GM18517 (cell line): Measurements from ENCODE around the gene ERG.

ENCODE experiments used
- ATAC-seq: cut with Tn5 transposase; IDR thresholded peaks from one replicate; pipeline ENCODE4 v1.9.1; 2021; ENCODE audit warnings: mild to moderate bottlenecking, moderate library complexity; ENCODE audit not compliant: unreplicated experiment

The ERG gene

DNA sequence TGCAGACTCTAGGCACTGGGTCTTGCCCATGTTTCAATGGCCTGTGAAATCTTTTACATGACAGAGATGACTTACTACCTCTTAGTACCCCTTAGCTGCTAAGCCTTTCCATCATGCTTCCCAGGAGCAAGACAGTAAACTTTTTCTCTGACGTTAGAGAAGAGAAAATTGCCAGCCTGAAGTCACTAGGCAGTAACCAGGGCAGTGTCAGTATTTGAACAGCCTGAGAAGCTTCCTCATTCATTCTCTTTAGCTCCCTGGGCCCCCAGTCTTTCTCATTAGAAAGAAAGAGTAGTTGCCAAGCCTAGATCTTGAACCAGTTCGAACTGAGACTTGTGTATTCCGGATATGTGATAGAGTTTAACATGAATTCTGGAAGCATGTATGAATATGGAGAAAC, 99.2 kb downstream of the ERG start:
- ATAC-seq: no peak

DNA sequence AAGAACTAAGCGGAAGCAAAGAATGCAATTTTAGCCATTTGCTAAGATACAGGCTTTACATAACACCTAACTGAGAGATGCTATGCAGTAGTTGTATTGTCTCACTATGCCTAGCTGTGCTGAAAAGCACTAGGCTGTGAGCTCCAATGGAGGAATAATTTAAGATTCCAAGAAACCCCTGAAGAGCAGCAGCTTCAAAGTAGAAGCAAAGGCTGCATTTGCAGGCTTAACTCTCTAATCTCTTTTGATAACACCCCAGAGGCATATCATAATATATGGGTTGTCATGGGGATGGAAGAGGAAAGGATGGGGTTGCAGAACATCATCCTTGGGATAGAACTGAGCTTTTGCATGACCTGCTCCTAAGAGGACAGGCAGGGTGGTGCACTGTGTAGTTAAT, 102.0 kb downstream of the ERG start:
- no peak for ATAC-seq

DNA sequence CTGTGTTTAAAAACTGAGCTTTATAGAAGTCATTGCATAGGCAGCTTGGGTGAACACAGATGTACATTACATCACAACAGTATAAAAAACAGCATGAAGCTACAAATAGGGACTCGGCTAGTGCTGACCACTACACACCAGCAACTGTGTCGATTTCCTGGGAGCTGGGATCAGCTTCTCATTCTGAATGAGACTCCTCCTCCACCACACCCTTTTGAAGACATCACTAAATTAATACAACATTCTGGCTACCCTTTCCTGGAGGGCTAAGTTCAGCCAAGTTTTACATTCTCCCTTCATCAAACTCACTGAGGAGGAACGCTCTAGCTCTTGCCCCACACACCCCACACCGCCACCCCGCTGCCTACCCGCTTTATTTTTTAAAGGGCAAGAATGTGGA, 102.7 kb downstream of the ERG start:
- ATAC-seq: no peak

DNA sequence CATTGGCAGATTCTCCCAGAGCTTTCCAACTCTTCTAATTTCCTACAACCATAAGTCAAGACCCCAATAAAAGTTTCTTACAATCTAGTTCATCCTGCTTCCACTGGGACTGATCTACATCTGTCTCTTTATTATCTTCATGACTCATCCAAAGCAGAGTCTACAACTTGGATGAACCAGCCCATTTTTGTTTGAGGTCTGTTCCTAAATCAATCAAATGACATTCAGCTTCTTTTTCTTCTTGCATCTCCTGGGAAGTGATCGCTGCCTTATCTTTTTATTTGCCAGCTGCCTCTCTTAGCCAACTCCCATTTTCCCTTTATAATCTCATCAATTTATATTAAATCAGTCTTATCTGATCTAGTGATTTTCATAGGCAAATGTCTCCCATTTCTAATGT, 105.6 kb downstream of the ERG start:
- no peak for ATAC-seq

DNA sequence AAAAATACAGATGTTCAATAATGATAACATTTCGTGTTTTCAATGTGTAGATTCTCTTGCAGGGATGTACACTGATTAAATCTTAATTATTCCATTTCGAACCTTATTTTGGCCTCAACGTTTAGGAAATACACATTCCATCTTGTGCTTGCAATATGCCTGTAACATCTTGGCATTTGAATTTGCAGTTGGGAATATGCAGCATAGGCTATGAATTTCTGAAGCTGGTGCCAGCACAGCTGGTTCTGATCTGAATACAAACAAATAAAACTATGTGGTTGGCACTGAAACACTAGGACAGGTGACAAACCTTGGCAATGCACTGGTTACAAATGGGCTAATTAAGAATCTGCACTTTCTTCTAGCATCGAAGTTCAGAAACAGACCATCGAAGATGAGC, 108.4 kb downstream of the ERG start:
- ATAC-seq: no peak

DNA sequence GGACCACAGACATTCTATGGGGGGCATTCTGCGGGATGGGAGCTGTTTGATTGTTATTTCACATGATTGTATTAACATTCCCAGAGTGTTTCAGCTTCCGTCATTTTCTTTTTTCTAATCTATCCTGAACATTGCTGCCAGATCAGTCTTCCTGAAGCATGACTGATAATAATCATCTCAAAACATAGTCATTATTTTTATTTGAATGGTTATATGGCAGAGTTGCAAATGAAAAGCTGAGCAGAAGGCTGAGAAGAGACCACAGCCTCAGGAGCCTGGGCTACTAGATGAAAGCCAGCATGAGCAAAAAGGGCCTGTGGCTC, 109.0 kb downstream of the ERG start:
- no peak for ATAC-seq

DNA sequence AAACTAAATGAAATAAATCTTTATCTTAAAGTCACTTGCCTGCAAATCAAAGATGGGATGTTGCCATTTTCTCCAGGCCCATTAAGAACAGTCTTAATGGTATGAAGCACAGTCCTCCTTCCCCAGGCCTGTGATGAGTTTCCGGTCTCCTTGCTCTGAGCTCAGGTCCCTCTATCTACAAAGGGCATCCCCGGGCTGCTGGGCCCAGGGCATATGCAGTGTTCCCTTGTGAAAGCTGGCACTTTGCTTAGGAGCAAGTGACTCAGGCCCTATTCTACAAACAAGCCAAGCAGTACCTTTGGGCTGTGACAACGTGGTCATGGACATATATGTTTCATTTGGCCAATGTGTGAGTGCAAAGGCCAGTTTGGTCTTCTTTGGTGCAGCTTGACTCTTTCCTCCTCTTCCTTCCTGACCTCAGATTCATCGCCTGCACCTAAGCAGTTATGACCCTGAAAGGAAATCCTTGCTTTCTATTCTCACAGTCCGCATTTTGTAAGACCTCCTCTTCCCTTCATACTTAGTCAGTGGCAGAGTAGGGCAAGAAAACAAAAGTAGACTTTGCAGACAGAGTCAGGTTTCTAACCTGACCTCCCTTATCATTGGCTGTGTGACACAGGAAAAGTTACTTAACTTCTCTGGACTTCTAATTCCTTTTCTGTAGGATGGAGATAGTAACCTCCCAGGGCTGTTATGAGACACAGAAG, 109.5 kb downstream of the ERG start:
- no peak for ATAC-seq

DNA sequence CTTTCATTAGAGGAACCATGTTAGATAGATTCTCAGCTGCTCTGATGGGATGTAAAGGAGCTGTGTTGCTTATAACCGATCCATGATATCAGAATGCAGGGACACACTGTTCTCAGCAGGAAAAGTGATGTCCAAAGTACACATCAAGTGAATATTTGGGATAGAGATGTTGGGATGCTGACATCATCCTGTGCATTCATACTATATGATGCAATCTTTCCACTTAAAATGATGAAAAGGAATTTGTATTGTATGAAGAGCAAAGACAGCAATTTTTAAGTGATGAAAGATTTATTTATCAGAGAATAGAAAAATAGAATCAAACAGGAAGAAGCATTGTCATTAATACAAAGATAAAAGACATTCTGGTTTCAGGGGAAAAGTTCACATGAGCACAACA, 110.1 kb downstream of the ERG start:
- ATAC-seq: no peak

DNA sequence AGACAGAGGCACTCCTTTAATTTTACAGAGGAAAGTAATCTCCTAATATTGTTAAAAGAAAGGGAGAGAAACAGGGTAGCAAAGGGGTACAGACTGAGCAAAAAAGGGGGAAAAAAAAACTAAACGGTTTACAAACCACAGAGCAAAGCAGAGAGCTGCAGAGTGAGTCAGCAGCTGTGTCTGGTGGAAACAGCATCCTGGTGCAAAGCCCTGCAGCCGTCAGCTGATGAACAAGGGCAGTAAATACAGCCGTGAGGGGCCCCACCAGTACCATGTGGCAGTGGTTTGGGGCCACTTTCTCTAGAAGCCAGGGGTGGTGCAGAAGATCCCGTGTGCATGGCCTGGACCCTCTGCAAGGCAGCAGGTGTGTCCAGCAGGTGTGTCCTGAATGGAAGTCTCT, 111.3 kb downstream of the ERG start:
- ATAC-seq: no peak

DNA sequence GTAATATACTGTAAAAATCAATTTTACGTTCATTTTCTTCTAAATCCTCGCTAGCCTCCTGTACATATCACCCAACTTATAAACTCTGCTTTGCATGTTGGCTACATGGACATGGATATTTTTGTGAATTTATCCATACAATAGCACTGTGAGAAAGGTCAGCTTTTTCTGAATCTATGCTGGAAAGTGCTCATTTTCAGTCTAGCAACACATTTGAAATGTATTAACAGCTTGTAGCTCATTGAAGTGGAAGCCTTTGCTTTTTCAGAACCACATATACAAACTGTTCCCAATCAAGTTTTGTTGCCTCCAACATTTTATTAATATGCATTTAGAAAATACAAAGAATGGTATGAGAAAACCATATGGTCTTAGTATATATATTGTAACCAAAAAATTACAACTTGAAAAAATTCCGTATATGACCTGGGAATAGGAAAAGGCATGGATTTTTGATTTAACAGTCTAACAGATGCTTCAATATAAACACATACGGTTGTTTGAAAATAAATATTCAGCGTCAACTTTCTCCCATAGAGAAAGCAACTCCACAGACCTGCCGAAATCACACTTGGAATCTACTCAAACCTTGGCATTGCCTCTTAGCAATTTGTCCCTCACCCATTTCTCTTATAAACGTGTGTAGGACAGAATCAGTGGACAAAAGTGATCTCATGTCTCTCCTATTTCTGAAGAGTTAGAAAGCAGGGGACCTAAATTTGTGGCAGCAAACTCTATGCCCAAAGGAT, 112.7 kb downstream of the ERG start:
- ATAC-seq: no peak

DNA sequence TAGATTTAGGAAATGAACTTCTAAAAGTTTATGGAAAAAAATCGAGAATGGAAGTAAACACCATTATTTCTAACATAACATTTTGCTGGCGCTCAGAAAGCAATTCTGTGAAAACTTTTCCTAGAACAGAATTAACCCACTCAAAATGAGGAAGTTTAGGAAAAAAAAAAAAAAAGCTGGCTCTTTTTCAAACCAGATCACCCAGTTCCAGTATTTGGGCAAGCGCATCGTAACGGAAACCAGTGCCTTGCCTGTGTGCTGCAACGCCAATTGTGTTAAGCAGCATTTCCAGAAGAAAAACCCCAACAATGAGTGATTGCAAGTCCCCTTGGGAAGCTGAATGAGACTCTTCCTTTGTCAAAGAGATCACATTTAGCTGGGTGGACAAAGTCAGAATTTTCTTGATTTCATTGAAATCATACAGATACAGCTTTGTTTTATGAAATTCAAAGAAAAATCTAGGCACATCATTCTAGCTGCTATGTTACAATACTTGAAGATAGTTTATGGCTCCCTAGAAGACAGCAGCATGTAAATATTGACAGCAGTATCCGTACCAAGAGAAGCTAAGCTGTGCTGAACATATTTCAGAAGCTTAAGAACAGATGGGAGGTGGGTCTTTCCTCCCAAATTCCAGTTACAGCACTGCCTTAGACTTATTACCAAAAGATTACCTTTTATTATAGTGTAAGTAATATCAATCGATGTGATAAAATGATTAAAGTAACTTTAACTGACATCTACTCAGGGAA, 113.4 kb downstream of the ERG start:
- no peak for ATAC-seq

DNA sequence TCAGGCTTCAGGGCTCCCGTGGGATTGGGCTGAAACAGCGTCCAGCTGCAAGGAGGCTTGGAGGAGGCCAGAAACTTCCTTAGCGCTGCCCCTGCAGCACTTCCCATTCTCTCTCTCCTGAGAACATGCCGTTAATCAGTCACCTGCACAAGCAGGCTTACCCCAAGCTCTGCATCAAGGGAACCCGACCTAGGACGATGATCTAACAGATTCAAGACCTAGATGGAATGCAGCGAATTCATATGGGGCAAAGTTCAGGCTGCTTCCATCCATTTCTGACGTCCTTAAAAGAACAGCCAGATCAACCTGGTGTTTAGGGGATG, 114.1 kb downstream of the ERG start:
- ATAC-seq: no peak

DNA sequence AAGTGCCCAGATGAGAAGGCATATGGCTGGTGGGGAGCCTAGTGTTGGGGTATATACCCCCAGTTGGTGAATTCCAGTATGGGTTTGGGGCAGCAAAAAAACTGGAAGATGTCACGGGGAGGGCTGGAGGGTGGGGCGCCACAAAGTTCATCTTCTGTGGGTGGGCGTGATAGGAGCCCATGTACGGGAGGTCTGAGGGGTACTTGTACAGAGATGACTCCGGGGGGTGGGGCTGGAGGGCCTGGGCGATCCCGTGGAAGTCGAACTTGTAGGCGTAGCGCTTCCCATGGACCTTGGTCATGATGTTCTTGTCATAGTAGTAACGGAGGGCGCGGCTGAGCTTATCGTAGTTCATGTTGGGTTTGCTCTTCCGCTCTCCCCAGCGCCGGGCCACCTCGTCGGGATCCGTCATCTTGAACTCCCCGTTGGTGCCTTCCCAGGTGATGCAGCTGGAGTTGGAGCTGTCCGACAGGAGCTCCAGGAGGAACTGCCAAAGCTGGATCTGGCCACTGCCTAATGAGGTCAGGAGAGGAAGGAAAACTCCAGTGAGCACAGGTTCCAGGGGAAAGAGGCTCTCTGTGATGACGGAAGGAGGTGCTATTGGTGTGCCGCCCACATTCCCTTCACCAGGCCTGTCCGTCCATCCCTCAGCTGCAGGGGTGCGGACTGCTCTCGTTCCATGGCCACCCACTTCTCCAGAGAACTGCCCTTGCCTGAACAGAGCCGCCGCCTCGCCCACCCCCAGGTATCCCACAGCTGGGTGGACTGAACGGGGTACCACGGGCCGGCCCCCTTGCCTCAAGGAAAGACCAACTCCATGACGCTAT, 114.7 kb downstream of the ERG start:
- ATAC-seq: no peak

DNA sequence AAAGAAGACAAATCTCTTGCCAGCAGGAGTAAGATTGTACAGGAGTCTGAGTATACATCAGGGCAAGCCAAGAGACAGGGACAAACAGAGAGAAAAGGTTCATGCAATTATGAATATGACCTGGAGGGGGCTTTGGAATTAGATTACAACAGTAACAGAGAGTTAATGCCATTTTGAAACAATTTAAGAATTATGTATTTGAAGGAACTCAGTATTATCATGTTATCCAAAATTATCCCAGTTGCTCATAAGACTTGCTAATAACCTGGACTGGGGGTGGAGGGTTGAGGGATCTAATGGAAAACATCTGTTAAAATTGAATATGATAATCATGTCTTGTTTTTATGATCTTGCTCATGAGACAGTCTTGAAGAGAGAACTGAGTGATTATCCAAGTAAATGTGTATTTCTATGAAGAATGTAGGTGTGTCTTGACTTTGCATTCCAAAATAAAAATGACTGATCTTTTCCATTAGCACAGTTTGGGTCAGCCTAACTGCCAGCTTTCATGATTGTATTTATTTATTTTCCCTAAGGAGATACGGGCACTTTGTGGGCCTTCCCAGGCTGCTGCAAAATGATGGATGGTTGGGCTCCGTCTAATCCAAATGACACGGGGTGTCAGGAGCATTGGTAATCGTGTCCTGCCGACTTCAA, 117.7 kb downstream of the ERG start:
- no peak for ATAC-seq

DNA sequence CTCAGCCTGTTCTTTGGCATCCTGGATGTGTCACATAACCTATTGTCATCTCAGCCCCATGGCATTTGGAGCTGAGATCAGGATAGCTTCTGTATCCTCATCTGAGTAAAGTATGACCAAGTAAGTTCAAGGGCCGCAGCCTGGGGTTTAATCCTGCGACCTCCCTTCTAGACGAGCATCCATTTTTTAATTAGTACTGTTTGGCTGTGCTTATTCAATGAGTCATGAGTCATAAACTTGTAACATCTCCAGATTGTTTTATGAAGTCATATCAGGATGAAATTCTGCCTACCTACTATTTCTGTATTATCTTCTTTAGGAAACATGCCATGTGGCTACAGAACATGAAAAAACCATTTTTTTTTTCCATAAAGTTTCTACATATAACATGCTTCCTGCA, 119.1 kb downstream of the ERG start:
- ATAC-seq: no peak

DNA sequence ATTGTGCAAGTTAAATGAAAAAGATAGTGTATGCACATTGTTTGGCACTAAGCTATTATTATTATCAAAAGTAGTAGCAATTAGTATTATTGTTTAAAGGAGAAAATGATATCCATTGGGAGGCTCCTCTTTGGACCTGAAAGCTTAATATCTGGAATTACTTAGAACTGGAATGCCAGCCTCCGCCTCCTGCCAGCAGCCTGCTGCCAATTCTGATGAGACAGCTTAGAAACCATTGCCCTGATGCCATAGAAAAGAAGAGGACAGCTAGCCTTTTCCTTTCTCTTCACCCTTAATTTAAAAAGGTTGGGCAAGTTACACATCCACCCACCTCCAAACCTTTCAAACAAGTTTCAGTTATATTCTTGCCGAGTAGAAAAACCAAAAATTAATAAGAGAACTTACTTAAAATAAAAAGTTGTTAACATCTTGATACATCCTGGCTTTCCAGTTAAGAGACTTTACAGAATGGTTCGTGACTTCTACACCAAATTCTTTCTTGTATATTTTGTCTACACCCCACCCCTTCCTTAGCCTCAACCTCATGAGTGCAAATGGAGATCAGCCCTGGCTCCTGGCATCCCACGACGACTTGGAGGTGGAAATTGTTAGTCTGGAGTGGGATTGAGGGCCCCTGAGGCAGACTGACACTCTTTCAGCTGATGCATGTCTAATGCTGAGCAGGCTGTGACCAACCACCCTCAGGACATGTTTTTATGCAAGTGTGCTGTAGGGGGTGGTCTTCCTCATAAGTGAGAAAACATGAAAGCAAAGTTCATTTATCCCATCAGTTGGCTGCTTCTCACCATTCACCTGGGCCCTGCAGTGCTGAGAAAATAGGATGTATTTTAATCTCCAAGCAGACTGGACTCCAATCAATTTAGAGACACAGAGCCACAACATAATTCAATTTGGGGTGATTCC, 120.8 kb downstream of the ERG start:
- no peak for ATAC-seq

DNA sequence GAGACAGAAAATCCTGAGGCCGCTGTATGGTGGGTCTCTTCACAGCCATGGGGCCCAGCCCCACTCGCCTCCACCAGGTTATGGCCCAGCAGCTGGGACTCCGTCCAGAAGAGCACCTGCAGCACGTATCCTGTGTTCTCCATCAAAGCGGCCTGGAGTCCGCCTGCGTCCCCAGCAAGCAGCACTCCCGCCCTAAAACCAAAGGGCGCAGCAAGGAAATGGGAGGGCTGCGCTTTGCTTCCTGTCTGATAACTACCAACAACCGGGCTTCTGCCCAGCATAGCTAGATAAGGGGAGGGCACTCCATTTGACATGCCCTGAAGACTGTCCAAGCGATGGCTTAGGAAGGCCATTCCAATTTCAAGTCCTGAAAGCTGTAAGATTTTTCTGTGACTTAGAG, 121.6 kb downstream of the ERG start:
- no peak for ATAC-seq

DNA sequence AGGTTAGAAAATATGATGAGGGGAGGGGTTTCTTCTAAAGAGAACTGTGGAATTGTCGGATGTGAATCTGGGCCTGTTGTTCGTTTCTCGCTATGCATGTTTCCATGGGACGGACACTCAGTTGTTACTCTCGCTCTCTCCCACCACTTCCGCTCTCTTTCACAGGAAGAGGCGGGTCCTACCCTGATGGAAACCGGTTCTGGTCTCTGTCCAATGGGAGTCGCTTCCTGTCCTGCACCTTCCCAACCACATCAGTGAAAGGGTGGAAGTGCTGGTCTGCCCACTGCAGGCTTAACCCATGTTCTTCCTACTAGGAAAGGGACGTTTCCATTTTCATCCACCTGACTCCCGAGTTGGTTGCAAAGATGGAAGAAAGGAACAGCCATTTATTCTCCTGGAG, 122.0 kb downstream of the ERG start:
- ATAC-seq: no peak

DNA sequence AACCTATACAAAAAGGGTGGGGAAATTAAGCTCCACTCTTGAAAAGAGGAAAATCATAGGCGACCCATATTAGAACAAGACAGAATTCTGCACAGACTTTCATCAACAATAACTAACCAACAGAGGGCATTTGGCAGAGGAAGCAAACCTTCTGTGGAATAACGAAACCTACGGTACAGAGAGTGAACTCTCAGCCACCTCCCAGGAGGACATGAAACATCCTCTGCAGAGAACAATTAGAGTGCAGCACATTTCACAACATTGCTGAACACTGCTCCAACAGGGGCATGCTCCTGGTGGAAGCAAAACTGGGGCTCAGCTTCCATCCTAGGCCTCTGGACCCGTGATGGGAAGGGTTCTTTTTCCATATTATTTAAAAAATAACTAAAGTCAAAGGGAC, 130.6 kb downstream of the ERG start:
- ATAC-seq: no peak

DNA sequence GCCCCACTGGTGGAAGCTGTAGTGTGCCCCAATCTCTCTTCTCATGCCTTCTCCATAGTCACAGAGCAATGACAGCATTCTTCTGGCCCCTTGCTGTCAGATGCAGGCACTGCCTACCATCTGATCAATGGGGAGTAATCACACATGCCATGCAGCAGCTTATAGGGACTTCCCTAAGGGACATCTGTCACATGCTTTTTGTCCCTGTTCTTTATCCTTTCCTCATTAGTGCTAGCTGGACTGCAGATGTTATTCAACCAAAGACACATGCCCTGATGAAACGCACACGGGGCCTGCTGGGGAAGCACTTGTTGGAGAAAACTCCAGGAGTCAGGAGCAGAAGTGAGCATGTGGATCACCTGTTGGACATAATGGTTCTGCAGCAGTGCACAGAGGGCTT, 132.8 kb downstream of the ERG start:
- no peak for ATAC-seq
